Endothelial cell of umbilical vein (primary cell): ENCODE measurements around the gene DGCR2.

Experiments
- EZH2 ChIP-seq: IDR thresholded peaks from 2 replicates; pipeline ENCODE4 v1.6.1; 2012; ENCODE audit warnings: borderline replicate concordance, low read depth, mild to moderate bottlenecking, moderate library complexity, low read length, inconsistent platforms; ENCODE audit not compliant: severe bottlenecking
- GATA2 ChIP-seq: IDR thresholded peaks from 2 replicates; pipeline ENCODE4 v1.7.0; 2011; ENCODE audit warnings: low read depth, mild to moderate bottlenecking, moderate library complexity, mixed read lengths, low read length; ENCODE audit not compliant: insufficient read length, insufficient read depth
- JUN ChIP-seq: IDR thresholded peaks from 2 replicates; pipeline ENCODE4 v1.6.1; 2011; ENCODE audit warnings: borderline replicate concordance, low read depth; ENCODE audit not compliant: insufficient read length, insufficient read depth

- no peak for TF ChIP-seq JUN
- TF ChIP-seq GATA2: no peak
- TF ChIP-seq EZH2: no peak
Observed at GRCh38 chr22:19066531-19067271, 55.5 kb downstream of the DGCR2 start.
